AML-193 (cell line): ENCODE measurements around the gene NFKB1.
A peak's percentile ranks its signal among the peaks of the same experiment; 100 is the strongest.

Experiments
- DNase-seq, 2 experiments: peaks; one replicate each; lab custom pipeline; 2025; lab: John Stamatoyannopoulos, UW

The NFKB1 gene

GRCh38 chr4:102494603-102495002 lies 6.6 kb upstream of the NFKB1 start:
- DNase-seq: no peak

GRCh38 chr4:102497986-102498385 lies 3.2 kb upstream of the NFKB1 start:
- no peak for DNase-seq

GRCh38 chr4:102500352-102500695 lies 835 bp upstream of the NFKB1 start:
- DNase-seq: peak; percentile 34 to 42

GRCh38 chr4:102501447-102501696 lies 213 bp downstream of the NFKB1 start:
- DNase-seq: no peak

GRCh38 chr4:102502543-102502818 lies 1.3 kb downstream of the NFKB1 start:
- no peak for DNase-seq

GRCh38 chr4:102503301-102503746 lies 2.2 kb downstream of the NFKB1 start:
- DNase-seq: peak; percentile 17 to 39

GRCh38 chr4:102503831-102504786 lies 3.0 kb downstream of the NFKB1 start:
- no peak for DNase-seq

- DNase-seq: no peak
These were observed 3.8 kb downstream of the NFKB1 start for GRCh38 chr4:102504941-102505340.

- DNase-seq: no peak
These were observed 4.5 kb downstream of the NFKB1 start for GRCh38 chr4:102505708-102506107.

GRCh38 chr4:102506523-102506922 lies 5.4 kb downstream of the NFKB1 start:
- DNase-seq: no peak

- no peak for DNase-seq
These were observed 10.9 kb downstream of the NFKB1 start for GRCh38 chr4:102511830-102512605.

- DNase-seq: no peak
These were observed 13.3 kb downstream of the NFKB1 start for GRCh38 chr4:102514298-102514964.

- DNase-seq: no peak
These were observed 16.6 kb downstream of the NFKB1 start for GRCh38 chr4:102517753-102518152.

GRCh38 chr4:102518703-102519131 lies 17.6 kb downstream of the NFKB1 start:
- DNase-seq: no peak

- no peak for DNase-seq
These were observed 18.8 kb downstream of the NFKB1 start for GRCh38 chr4:102519925-102520324.

- no peak for DNase-seq
These were observed 20.4 kb downstream of the NFKB1 start for GRCh38 chr4:102521570-102521969.

- no peak for DNase-seq
These were observed 20.9 kb downstream of the NFKB1 start for GRCh38 chr4:102522031-102522440.

- DNase-seq: no peak
These were observed 23.5 kb downstream of the NFKB1 start for GRCh38 chr4:102524691-102525090.

- DNase-seq: peak; percentile 85 to 87
These were observed 23.9 kb downstream of the NFKB1 start for GRCh38 chr4:102525097-102525496.

- no peak for DNase-seq
These were observed 24.3 kb downstream of the NFKB1 start for GRCh38 chr4:102525504-102525903.

GRCh38 chr4:102526532-102526931 lies 25.4 kb downstream of the NFKB1 start:
- DNase-seq: no peak

GRCh38 chr4:102527695-102528283 lies 26.6 kb downstream of the NFKB1 start:
- DNase-seq: no peak

GRCh38 chr4:102529977-102530376 lies 28.8 kb downstream of the NFKB1 start:
- DNase-seq: no peak
